Sigmoid colon (tissue), 4 donors: ENCODE measurements around the gene SMKR1.

Experiments
- EP300 ChIP-seq, 4 donors: sonication (generic); formaldehyde crosslinking; IDR thresholded peaks; one replicate each; pipeline ENCODE4 v1.6.1; 2017; ENCODE audit warnings: antibody characterized with exemption in 4 of 4
- POLR2A ChIP-seq, 2 donors: fragments of 450-650 bp; IDR thresholded peaks; one replicate each; pipeline ENCODE4 v1.6.1; 2016; ENCODE audit warnings: antibody characterized with exemption in 2 of 2, mild to moderate bottlenecking in 2 of 2, moderate library complexity in 2 of 2
- POLR2AphosphoS5 ChIP-seq, 4 donors: sonication (generic); formaldehyde crosslinking; IDR thresholded peaks; one replicate each; pipeline ENCODE4 v1.6.1; 2017; ENCODE audit warnings: antibody characterized with exemption in 4 of 4

DNA sequence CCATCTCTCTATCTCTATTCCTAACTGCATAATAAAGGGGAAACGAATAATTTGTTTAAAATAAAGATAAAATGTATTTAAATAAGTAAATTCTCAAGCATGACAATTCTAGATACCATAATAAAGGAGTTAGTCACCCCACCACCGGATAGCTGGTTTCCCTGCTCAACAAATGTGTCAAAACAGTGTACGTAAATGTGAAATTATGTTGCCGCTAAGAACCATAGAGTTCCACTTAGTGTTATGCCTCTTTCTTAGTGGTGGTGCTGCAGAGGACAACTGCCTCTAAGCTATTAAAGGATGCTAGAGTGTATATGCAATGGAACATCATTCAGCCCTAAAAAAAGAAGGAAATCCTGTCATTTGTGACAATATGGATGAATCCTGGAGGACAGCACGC, 42.4 kb downstream of the SMKR1 start:
- TF ChIP-seq EP300 (IDR thresholded peaks at IDR 0.05) (no peak), POLR2AphosphoS5 (IDR thresholded peaks at IDR 0.05) (no peak), POLR2A (IDR thresholded peaks at IDR 0.05) (no peak)
